HG03558 (cell line): ENCODE results near the gene TMPRSS6.
"Not testable (repeated sequence)": the region's sequence is repeated elsewhere in the genome, so short reads cannot be mapped to it uniquely, and the experiment has no call there.

ENCODE experiments used
- ATAC-seq: cut with Tn5 transposase; IDR thresholded peaks from one replicate; pipeline ENCODE4 v1.9.1; 2021; ENCODE audit warnings: moderate number of reproducible peaks; ENCODE audit not compliant: unreplicated experiment; ENCODE audit errors: extremely low read depth

TMPRSS6 gene

GRCh38 chr22:37091994-37092393 lies 17.5 kb downstream of the TMPRSS6 start:
- ATAC-seq = no peak

- no peak for ATAC-seq
Observed at GRCh38 chr22:37090920-37091695, 18.4 kb downstream of the TMPRSS6 start.

- ATAC-seq = no peak
Observed at GRCh38 chr22:37089434-37089833, 20.1 kb downstream of the TMPRSS6 start.

- no peak for ATAC-seq
Observed at GRCh38 chr22:37088750-37089408, 20.6 kb downstream of the TMPRSS6 start.

- ATAC-seq = no peak
Observed at GRCh38 chr22:37088108-37088605, 21.4 kb downstream of the TMPRSS6 start.

GRCh38 chr22:37086184-37086583 lies 23.3 kb downstream of the TMPRSS6 start:
- no peak for ATAC-seq

GRCh38 chr22:37084385-37084784 lies 25.1 kb downstream of the TMPRSS6 start:
- ATAC-seq = no peak

GRCh38 chr22:37083914-37084313 lies 25.6 kb downstream of the TMPRSS6 start:
- no peak for ATAC-seq

GRCh38 chr22:37082251-37082873 lies 27.2 kb downstream of the TMPRSS6 start:
- no peak for ATAC-seq

- ATAC-seq = no peak
Observed at GRCh38 chr22:37080838-37081237, 28.7 kb downstream of the TMPRSS6 start.

GRCh38 chr22:37080438-37080837 lies 29.1 kb downstream of the TMPRSS6 start:
- ATAC-seq = no peak

- no peak for ATAC-seq
Observed at GRCh38 chr22:37079668-37080171, 29.8 kb downstream of the TMPRSS6 start.

- ATAC-seq = no peak
Observed at GRCh38 chr22:37079158-37079557, 30.4 kb downstream of the TMPRSS6 start.

GRCh38 chr22:37077802-37078448 lies 31.6 kb downstream of the TMPRSS6 start:
- ATAC-seq = no peak

- ATAC-seq = no peak
Observed at GRCh38 chr22:37075822-37076433, 33.6 kb downstream of the TMPRSS6 start.

- no peak for ATAC-seq
Observed at GRCh38 chr22:37075046-37075445, 34.5 kb downstream of the TMPRSS6 start.

- no peak for ATAC-seq
Observed at GRCh38 chr22:37074537-37074936, 35.0 kb downstream of the TMPRSS6 start.

GRCh38 chr22:37072673-37073072 lies 36.8 kb downstream of the TMPRSS6 start:
- ATAC-seq = no peak

- not testable (repeated sequence) for ATAC-seq
Observed at GRCh38 chr22:37071850-37072592, 37.5 kb downstream of the TMPRSS6 start.
